OCI-LY3 (cell line): ENCODE results near the gene KLK8.

Source experiments
- EZH2phosphoT487 ChIP-seq: fragments of 200-600 bp; shearing (Covaris generic); IDR thresholded peaks from 2 replicates; pipeline ENCODE4 v1.6.1; 2018; ENCODE audit warnings: antibody characterized with exemption, mixed run types, low read depth
- TF ChIP-seq, protein P1 (sequence below): fragments of 200-600, 300-600 bp; sonication (generic); IDR thresholded peaks from 2 replicates; pipeline ENCODE4 v1.5.1; 2014; ENCODE audit warnings: antibody characterized with exemption, low read length, low read depth

DNA sequence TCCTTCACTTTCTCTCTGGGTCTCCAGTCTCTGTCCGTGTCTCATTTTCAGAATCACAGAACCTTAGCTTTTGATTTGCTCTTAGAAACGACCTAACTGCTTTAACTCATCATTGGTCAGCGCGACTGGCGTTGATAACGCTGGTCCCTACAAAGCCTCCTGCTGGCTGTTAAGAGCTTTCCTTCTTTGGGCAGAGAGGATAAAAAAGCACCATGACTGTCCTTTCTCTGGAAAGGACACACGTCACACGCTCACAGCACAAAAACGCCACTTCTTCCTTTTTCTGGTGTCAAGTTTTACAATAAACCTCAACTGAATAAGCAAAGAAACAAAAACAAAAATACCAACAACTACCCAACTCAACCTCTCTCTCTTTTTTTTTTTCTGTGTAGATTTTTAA, 35.1 kb upstream of the KLK8 start:
- TF ChIP-seq, protein P1, sequence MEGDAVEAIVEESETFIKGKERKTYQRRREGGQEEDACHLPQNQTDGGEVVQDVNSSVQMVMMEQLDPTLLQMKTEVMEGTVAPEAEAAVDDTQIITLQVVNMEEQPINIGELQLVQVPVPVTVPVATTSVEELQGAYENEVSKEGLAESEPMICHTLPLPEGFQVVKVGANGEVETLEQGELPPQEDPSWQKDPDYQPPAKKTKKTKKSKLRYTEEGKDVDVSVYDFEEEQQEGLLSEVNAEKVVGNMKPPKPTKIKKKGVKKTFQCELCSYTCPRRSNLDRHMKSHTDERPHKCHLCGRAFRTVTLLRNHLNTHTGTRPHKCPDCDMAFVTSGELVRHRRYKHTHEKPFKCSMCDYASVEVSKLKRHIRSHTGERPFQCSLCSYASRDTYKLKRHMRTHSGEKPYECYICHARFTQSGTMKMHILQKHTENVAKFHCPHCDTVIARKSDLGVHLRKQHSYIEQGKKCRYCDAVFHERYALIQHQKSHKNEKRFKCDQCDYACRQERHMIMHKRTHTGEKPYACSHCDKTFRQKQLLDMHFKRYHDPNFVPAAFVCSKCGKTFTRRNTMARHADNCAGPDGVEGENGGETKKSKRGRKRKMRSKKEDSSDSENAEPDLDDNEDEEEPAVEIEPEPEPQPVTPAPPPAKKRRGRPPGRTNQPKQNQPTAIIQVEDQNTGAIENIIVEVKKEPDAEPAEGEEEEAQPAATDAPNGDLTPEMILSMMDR = no peak
- no peak for TF ChIP-seq EZH2phosphoT487
